Measurements from ENCODE around the gene CPD.

Gene CPD

GRCh38 chr17:30513346-30513745, 134.6 kb downstream of the CPD start:
- DNase-seq: no peak

GRCh38 chr17:30514895-30515596, 136.3 kb downstream of the CPD start:
- DNase-seq: no peak

GRCh38 chr17:30517786-30518185, 139.1 kb downstream of the CPD start:
- no peak for DNase-seq

GRCh38 chr17:30519166-30519565, 140.4 kb downstream of the CPD start:
- no peak for DNase-seq

Measured in T-helper 2 cell (primary cell).